ENCODE data around the gene DUSP14. TPM values are rescaled to one million over a fixed set of nuclear protein-coding genes. Genes with fewer than 3 reads are reported as not detected.

DUSP14 gene
- total RNA-seq, 1 donor from 2014 or later, result 16.3 TPM

DNA sequence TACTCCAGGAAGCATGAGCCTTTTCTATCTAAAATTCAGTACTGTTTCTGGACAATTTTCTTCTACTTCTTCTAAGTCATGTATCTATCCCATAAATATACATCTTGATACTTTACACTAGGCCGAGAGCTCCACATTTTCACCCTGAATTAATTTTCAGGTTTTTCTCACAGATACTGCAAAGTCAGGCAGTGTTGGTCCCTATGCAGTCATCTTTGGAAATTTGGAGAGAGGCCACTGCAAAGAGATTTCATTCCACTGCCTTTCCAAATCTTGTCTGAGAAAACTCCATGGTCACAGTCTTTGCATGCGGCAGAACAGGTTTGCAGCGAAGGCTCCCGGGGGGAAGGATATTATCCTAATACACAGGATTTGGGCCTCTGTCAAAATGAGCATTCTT lies 28.2 kb downstream of the DUSP14 start:
- DNase-seq, result peak; percentile 30

DNA sequence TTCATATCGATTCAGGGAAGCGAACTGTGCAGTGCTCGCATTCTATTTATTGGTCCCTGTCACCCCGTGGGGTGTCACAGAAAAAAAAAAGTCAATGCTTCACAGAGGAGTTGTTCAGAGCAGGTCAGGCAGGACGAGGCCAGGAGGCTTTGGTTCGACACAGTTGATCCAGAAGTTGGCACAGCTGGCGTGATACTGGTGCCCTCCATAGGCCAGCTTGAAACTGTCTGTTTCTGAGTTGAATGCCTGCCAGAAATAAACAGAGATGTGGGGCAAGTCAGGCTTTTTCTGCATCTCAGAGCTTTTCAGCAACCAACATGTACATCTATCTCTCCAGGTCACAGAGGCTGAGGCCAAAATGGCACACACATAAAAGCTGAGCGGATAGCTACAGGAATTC lies 29.1 kb downstream of the DUSP14 start:
- peak; percentile 59 for DNase-seq

DNA sequence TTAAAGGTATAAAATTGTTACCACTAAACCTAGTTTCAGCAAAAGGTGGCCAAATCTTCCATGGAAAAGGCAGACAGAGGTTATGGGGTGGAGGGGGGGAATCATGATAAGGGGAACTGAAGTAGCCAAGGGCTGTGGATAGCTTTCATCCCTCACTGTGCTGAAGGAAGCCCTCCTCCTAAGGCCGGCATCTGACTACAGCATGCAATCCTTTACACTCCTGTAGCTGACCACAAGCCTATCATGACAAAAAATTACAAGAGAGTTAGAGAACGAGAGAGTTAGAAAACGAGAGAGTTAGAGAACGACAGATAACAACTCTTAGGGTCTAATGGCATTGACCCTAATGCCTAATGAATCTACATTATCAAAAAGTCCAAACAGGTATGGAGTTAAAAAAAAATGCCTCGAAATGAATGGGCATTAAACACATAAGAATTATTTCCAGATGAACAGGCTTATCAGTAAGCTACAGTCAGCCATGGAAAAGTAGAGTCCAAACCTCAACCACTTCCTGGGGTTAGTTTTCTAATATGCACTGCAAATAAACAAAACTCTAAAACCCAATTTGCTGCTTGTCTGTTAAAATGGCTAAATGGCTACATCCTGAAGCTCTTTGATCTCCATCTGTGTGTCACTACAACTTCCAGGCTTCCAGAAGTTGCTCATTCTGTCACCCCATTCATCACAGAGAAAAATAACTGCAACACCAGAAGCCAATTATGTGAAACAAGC lies 29.7 kb downstream of the DUSP14 start:
- DNase-seq, result no peak

DNA sequence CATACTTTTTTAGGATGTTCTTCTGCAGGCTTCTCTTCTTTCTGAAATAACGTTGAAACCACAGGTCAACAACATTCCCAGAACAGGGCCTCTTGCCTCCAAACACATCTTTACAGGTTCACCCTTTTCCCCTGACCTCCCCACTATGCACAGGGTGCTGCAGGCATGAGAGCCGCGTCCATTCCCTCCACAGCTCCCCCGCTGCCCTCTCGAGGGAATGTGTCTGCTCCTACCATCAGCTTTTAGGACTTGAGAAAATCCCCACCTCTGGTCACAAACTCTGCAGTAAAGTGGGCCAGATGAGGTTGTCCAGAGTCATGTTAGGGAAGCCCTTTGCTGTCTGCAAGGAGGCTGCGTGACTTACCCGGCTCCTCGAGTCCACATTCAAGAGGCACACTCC lies 30.5 kb downstream of the DUSP14 start:
- DNase-seq, result no peak

DNA sequence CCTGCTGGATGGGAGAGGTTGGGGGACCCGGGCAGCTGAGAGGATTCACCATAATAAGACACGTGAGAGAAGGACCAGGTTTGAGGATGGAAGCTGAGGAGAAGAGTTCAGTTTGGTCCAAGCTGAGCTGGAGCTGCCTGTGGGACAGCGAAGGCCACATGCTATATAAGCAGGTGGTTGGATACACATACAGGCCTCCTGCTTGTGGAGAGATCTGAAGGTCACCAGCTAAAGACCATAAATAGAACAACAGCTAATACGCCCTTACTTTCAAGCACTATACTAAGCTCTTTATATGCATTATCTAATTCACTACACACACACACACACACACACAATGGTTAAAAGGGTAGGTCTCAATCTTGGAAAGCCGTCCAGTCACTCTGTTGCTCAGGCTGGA lies 32.1 kb downstream of the DUSP14 start:
- DNase-seq, result peak; percentile 35

DNA sequence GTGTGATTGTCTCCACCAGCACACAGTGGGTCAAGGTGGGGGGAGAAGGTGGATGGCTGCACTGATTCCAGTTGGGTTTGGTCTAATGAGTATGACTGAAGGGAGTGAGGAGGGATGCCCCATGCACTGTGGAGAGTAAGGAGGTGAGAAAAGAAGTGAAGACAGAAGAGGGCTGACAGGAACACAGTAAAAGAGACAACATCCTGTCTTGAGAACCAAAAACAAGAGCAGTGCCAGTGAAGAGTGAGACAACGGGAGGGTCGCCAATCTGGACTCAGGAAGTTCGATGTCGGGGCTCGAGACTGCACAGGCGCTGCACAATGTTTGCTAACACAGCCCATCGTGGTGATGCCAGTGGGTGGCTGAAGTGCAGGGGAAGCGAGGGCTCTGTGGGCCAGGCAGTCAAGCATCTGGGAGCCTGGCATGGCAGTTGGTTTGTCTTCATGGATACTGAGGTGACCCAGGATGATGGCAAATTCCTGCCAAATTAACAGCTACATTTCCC lies 34.1 kb downstream of the DUSP14 start:
- no peak for DNase-seq

DNA sequence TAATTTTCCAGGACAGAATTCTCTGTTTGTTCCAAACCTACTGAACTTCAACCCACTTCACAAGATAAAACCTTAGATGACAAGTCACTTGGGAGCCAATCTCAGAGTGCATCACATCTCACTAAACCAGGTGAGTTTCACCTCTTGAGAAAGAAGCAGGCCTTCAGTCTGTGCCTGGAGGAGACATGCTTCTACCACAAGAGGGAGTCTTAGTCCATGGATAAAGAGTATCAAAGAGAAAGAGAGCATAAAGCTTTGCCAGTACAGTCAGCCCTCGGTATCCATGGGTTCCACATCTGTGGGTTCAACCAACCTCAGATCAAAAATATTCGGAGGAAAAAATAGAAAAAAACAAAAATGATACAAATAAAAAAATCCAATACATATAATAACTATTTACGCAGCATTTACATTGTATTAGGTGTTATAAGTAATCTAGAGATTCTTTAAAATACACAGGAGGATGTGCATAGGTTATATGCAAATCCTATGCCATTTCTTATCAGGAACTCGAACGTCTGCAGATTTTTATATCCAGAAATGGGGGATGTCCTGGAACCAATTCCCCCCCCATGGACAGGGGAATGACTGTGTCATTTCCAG lies 37.7 kb downstream of the DUSP14 start:
- peak; percentile 66 for DNase-seq

DNA sequence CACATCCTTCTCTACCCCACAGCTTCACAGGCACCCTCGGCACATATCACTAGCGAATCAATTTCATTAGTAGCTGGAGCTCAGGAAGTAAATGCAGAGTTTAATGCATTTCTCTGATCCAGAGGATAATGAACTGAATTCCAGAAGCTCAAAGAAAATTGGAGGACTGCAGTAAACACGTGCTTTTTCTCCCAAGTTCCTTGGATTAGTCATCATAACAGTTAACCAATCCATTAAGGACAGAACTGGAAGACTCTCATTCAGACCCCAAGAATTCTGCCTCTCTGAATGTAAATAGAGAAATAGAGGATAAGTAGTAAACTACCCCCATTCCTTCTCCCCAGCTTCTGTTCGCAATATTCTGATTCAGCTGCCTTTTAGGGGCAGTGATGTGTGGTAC lies 40.7 kb downstream of the DUSP14 start:
- DNase-seq, result no peak

DNA sequence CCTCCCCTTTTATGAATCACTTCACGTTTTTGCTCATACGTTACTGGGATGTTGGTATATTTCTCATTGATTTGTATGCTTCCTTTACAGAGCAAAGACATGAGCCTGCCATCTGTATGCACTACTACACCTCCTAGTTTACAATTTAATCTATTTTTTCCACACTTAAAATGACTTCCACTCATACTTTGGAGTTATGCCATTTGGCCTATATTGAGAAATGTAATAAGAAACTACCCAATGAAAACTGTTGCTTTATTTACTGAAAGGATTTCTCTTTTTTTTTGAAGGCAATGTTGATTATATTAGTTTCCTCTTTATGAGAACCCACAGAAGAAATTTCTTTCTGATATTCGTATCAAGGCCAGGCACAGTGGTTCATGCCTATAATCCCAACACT lies 43.1 kb downstream of the DUSP14 start:
- peak; percentile 20 for DNase-seq

DNA sequence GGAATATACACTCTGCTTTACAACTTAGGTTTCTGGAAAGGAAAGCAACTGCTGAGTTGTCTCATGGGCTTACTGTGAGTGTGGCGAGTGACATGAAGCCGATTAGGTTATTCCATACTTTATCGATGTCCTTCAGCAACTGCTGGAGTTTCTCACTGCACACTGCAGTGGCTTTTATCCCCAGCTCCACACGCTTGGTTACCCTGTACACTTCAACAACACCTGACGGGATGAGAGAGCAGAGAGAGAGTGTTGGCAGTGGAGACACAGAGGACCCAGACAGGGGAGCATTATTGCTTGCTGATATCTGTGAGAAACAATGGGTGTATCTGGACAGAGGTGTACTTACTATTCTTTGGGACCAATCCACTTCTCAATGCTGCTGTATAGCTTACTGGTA lies 46.2 kb downstream of the DUSP14 start:
- DNase-seq, result no peak

DNA sequence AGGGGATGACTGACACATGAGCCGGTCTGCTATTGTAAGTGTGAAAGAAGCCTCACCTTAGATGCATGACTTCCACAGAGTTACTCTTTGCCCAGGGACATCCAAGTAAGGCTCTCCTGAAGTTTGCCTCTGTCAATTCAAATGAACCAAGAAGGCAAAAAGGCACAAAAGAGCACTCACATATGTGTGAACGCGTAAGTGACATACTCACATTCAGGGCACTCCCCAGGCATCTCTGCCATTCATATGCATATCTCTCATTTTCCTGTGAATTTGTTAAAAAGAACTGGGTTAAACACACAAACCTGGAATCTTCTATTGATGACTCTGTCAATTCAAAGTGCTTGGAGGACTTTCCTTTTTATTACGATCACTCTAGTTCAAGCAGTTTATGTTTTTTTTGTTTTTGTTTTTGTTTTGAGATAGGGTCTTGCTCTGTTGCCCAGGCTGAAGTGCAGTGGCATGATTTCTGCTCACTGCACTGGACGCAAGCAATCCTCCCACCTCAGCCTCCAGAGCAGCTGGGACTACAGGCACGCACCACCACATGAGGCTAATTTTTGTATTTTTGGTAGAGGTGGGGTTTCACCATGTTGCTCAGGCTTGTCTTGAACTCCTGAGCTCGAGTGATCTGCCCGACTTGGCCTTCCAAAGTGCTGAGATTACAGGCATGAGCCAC lies 49.4 kb downstream of the DUSP14 start:
- no peak for DNase-seq

DNA sequence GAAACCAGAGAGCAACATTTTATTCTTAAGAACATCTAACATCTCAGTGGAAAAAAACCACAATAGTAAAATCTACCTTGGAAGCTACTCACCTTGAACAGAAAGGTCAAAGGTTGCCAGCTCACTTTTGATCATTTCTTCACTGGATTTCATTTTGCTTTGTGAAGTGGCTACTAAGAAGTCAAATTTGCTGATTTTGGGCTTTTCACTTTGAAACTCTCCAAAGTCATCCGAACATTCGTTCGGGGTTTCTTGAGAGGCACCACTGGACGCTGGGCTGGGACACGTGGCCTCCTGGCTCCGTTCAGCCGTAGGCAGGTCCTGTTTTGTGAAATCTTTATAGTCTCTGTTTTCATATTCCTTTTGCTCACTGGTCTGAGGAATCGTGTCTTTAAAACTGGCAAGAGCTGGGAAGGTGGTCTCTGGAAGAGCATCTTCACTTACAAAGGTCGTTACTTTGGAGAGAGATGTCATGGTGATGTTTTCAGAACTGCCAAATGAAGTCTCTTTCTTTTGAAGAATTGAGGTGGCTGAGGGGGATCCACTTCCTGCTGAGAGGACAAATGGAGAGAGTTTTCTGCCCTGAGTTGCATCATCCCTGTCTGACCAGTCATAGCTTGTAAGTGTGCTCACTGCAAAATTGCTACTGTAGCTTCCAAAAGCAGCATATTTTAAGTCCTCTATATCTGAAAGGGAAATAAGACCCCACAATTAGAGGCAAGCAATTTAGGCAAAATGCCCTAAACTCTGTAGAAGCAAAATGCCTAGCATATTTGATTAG lies 52.4 kb downstream of the DUSP14 start:
- DNase-seq, result no peak

DNA sequence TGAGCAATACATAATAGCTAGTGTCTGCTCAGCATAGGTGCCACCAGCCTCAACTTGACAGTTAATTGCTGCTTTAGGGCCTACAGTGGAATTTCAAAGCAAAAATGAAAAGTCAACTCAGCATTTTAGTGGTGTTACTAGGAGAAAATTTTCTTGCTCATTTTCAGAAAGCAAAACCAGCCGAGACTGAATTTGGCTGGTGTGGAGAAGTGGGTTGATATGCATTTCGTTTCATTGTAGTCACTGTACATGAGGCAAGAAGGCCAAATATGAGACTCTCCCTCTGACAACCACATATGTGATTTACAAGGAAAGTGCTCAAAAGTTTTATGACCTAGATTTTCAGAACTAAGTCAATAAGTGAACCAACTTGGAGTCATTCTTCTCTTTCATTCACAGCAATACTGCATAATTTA lies 54.0 kb downstream of the DUSP14 start:
- no peak for DNase-seq

DNA sequence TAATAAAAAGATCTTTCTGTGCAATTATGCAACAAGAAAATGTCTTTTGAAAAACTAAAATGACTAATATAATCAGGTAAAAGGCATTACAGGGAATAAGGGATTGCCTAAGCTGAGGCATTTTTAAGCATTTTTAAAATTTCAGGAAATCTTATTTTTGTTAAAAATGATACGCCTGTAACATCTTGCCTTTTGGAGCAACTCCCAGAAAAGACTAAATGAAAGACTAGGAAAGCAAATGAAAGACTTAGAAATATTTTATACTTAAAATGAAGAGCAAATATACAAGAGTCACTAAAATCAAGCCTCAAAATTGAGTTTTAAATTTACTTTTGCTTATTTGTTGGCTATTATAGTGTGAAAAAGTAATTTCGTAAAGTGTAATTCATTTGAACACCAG lies 55.8 kb downstream of the DUSP14 start:
- DNase-seq, result no peak

DNA sequence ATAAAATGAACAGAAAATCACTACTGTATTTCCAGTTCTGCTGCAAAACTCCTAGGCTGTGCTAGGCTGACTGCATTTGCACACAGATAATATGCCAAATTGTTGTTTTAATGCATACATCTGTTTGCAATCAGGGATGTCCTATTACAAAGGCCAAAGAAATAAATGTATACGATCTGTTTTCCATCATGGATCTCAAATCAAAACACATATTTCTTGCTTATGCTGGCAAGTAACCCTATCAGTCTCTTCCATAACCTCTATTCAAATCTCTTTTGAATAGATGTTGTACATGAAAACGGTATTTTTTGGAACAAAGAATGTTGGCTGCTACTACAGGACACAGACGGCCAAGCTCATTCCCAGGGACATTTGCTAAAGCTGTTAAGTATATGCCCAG lies 56.6 kb downstream of the DUSP14 start:
- peak; percentile 70 for DNase-seq

DNA sequence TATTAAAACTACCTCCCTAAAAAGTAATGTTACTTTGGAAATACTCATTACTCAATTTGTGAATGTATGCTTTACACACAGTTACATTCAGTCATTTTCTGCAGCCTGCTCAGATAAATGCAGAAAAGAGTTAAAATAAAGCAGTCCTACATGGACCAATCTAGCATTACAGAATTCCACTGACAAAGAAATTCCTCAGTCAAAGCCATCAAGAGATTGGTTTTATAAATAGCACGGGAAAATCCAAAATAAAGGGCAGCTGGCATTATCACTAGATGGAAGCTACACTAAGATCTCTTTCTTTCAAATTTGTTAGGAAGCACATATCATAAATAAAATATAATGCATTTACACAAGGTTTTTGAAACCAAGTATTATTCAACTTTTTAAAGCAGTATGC lies 58.3 kb downstream of the DUSP14 start:
- DNase-seq, result no peak

DNA sequence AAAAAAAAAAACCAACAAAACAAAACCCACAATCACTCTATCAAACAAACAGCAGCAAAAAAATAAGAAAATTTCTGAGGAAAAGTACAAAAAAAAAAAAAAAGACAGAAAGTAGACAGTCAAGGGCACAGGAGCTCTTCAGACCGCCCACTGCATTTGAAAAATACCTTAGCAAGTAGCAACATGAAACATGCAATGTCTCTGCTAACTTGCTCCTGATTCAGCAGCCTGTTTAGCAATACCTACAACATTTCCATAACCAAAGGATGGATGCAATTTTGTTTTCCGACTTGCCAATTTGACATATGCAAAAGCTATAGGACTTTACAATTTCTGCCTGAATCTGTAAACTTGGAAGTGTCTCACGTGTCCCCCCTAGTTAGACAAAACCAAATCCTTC lies 62.1 kb downstream of the DUSP14 start:
- peak; percentile 26 for DNase-seq

DNA sequence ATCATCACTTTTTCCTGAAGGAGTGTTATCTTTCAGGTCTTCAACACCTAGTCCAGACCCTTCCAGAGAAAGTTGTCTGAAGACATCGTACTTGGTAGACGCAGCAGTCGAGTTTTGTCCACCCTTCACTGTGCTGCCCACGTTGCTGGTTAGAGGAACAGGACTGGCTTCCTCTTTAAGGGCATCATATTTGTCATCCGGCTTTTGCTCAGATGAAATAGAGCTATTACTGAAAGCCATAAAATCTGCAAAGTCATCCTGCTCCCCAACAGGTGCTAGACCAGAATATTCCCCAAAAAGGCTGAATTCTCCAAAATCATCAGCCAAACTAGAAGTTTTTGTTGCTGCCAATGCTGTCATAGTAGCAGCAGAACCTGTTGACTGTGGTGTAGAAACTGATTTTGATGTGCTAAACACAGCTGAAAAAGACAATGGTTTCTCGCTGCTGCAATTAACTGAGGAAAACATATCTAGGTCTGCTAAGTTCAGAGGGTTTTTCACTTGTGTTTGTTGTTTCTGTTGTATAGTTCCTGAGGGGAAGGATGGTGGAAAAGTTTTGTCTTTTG lies 63.8 kb downstream of the DUSP14 start:
- no peak for DNase-seq

DNA sequence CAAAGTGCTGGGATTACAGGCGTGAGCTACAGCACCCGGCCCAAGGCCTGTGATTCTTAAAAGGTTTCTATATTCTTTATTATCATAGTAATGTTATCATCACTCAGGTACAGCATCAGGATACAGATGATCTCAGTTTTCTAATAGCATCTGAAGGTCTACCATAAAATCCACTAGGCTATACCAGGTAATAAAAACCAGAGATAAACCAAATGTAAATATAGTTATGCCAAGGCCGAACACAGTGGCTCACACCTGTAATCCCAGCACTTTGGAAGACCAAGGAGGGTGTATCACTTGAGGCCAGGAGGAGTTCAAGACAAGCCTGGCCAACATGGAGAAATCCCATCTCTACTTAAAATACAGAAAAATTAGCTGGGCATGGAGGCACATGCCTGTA lies 65.7 kb downstream of the DUSP14 start:
- no peak for DNase-seq

DNA sequence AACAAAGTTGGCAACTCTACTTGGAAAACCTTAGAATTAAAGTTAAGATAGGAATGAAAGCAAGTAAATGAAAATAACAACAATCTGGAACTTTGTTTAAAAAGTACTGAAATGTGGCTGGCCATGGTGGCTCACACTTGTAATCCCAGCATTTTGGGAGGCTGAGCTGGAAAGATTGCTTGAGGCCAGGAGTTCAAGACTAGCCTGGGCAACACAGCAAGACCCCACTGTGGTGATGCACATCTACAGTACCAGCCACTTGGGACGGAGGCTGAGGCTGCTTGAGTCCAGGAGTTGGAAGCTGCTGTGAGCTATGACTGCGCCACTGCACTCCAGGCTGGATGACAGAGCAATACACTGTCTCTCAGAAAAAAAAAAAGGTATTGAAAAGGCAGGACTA lies 67.8 kb downstream of the DUSP14 start:
- DNase-seq, result no peak

DNA sequence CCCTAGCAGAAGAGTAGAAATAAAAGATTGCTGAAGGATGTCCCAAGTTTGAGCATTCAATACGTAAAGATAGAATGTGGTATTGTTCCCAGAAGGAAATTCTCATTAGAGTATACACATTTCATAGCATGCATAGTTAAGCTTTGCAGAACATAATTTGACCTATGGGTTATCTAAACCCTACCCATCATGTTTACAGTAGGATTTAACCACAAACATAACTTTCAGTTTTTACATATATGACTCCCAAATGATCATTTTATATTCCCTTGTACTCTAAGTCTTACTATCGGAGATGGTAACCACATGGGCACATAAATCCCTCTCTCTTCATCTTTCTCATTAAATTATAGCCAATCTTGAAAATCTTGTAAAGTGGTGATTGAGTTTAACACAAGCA lies 68.6 kb downstream of the DUSP14 start:
- DNase-seq, result no peak

DNA sequence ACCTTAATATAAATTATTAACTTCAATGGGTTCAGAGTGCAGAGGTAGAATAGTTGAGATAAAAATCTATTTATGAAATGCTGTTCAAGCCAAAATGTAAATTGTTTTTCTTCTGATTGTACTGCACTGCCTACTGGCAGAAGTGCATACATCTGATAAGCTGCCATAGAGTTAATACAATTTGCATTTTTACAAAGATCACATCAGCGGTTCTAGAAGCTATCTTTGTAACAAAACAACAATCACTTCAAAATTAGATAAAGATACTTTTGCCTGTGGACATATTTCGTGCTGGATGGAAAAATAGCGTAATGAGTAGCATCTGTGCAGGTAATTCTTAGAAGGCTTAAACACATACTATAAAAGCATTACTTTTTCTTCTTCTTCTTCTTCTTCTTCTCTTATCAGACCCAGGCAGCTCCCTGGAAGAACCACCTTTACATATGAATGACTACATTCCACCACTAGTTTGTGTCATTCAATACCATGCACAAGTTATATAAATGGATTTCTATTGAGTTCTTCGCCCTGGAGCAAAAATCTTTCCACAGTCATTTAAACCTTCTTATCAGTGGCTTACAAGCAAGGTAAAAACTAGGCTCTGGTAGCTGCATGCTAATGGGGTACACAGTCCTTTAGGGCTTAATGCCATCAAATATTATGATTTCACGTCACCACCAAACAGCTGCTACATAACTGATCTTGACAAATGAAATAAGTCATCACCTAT lies 72.5 kb downstream of the DUSP14 start:
- no peak for DNase-seq

Measured in tongue (tissue), 2 donors.